ENCODE data around the gene ZCCHC17. TPM values are rescaled to one million over a fixed set of nuclear protein-coding genes. Genes with fewer than 3 reads are reported as not detected.
A peak's percentile ranks its signal among the peaks of the same experiment; 100 is the strongest.
"Not testable (repeated sequence)": the region's sequence is repeated elsewhere in the genome, so short reads cannot be mapped to it uniquely, and the experiment has no call there.

The ZCCHC17 gene
- total RNA-seq, 2 experiments from 2014 or later = 20.8 to 21.2 TPM

DNA sequence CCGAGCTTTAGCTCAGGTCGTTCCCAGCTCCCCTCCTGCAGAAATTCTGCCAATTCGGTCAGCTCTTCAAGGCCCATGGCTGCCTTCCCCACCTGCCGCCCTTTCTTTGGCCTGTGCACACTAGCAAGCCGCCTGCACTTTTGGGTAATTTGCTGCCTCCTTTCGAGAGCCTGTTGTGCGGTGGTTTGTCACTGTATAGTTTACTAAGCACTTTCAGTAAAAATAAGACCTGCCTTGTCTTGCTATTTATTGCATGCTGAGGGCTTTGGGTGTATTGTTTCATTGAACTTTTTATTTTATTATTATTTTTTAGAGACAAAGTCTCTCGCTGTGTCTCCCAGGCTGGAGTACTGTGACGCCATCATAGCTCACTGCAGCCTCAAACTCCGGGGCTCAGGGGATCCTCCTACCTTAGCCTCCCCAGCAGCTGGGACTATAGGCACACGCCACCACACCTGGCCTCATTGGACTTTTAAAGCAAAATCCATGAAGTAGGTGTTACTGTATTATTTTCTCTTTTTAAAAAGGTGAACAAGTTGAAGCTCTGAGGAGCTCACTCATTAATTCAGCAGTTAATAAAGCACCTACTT is 77.2 kb downstream of the ZCCHC17 start:
- no peaks in the 10 kb centered on the region for H3K27me3 Mint-ChIP-seq (ENCODE audit: low read depth)
- peaks cover 7% of the 10 kb centered on the region for H3K4me1 Mint-ChIP-seq (ENCODE audit: low read depth)
- CTCF ChIA-PET = interaction anchor here (0.8 to 1.5 kb wide), 3 partner anchors 20 to 175 kb away, joined by 4 to 16 read pairs (median 5); no protein-coding TSS in a partner anchor
- intact Hi-C loops (cut with micrococcal nuclease) = no loop called here
- H3K4me3 Mint-ChIP-seq = peak overlapping the region; percentile 56
- H3K36me3 Mint-ChIP-seq (ENCODE audit: low read depth) = no peaks in the 10 kb centered on the region
- no peak overlapping the region for H3K27ac Mint-ChIP-seq
- no peaks in the 10 kb centered on the region for H3K9me3 Mint-ChIP-seq
- peak; percentile 23 for DNase-seq

DNA sequence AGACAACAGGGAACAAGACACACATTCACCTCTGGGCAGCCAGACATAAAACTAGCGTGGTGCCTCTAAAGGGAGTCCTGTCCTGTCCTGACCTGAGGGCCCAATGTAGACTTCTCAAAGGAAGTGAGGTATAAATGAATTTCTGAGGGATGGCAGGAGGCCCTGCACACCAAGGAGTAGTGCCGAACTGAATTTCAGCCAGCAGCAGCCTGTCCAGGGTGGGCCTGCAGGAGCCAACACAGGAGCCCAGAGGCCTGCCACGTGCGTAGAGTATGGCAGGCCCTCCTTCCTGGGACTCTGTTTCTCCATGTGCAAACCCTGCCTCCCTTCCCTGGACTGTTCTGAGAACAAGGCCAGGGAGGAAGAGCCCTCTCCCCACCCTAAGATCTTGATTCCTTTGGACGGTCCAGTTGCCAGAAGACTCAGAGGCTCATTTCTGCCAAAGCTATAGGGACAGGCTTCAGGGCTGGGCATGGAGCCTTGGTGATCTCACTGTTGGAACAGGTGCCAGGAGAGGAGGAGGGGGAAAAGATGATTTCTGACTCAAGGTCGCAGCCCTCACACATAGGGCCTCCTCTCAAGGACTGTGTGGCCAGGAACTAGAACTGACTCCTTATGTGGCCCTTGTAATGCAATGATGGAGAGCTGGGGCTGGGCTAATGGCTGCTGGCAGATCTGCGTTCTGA is 77.8 kb downstream of the ZCCHC17 start:
- peaks cover 7% of the 10 kb centered on the region for H3K4me1 Mint-ChIP-seq (ENCODE audit: low read depth)
- no peaks in the 10 kb centered on the region for H3K9me3 Mint-ChIP-seq
- no peak for DNase-seq
- peaks cover 3% of the 10 kb centered on the region for H3K27me3 Mint-ChIP-seq (ENCODE audit: low read depth)
- no peak overlapping the region for H3K27ac Mint-ChIP-seq
- no peaks in the 10 kb centered on the region for H3K36me3 Mint-ChIP-seq (ENCODE audit: low read depth)
- H3K4me3 Mint-ChIP-seq = no peak overlapping the region
- intact Hi-C loops (cut with micrococcal nuclease) = no loop called here
- CTCF ChIA-PET = interaction anchor here (1.3 kb wide), 1 partner anchor 47 kb away, joined by 3 read pairs; no protein-coding TSS in a partner anchor

DNA sequence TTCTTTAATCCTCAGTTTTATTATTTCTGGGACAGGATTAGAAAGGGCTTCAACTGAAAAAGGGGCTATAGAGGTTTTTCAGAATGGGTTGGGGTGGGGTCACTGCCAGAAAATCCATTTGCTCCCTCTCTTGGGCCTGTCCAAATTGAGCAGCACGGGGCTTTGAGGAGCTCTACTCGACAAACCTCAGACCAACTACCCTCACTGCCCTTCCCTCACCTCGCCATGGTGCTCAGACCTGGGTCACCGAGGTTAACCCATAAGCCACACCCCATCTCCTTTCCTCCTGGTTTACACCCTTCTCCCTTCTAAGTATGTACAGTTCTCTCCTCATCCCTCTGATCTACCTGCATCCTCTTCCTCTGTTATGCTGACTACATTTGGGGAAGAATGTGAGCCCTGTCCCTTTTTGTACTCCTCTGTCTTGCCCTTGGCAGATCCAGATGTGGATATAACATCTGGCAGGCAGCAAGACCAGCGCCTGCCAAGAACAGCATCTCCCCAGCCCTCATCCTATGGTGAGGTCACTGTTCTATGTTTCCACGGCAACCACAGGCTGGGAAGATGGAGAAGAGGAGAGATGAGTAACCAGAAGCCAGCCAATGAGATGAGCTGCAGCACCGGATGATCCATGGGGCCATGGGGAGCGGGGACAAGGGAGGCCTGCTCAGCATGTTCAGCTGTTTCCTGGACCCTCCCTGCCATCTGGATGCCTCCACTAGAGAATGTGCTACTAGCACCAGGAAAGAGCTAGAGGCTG is 79.7 kb downstream of the ZCCHC17 start:
- H3K27ac Mint-ChIP-seq = no peak overlapping the region
- intact Hi-C loops (cut with micrococcal nuclease) = no loop called here
- DNase-seq = no peak
- CTCF ChIA-PET = interaction anchor here (0.6 kb wide), 1 partner anchor 18 kb away, joined by 3 read pairs; no protein-coding TSS in a partner anchor
- no peak overlapping the region for H3K4me3 Mint-ChIP-seq
- peaks cover 3% of the 10 kb centered on the region for H3K27me3 Mint-ChIP-seq (ENCODE audit: low read depth)
- H3K9me3 Mint-ChIP-seq = no peaks in the 10 kb centered on the region
- no peaks in the 10 kb centered on the region for H3K36me3 Mint-ChIP-seq (ENCODE audit: low read depth)
- peaks cover 7% of the 10 kb centered on the region for H3K4me1 Mint-ChIP-seq (ENCODE audit: low read depth)

DNA sequence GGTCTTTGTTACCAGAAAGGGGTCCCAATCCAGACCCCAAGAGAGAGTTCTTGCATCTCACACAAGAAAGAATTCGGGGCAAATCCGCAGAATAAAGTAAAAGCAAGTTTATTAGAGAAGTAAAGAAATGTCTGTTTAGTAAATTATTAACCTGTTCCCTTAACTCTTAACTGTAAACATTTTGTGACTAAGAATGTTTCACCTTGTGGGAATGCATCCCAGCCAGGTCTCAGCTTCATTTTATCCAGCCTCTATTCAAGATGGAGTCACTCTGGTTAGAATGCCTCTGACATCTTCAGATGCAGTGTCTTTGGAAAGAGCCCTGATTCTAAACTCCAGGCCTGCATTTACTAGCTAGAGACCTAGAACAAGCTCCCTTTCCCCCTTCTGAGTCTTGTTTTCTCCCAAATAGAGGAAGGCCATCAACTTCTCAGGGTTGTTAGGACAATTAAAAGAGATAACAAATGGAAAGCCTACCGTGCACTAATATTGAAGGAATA is 80.6 kb downstream of the ZCCHC17 start:
- no peak overlapping the region for H3K27ac Mint-ChIP-seq
- CTCF ChIA-PET = no interaction called here
- H3K9me3 Mint-ChIP-seq = no peaks in the 10 kb centered on the region
- intact Hi-C loops (cut with micrococcal nuclease) = no loop called here
- DNase-seq = no peak
- H3K4me1 Mint-ChIP-seq (ENCODE audit: low read depth) = peaks cover 7% of the 10 kb centered on the region
- no peak overlapping the region for H3K4me3 Mint-ChIP-seq
- peaks cover 7% of the 10 kb centered on the region for H3K27me3 Mint-ChIP-seq (ENCODE audit: low read depth)
- no peaks in the 10 kb centered on the region for H3K36me3 Mint-ChIP-seq (ENCODE audit: low read depth)

DNA sequence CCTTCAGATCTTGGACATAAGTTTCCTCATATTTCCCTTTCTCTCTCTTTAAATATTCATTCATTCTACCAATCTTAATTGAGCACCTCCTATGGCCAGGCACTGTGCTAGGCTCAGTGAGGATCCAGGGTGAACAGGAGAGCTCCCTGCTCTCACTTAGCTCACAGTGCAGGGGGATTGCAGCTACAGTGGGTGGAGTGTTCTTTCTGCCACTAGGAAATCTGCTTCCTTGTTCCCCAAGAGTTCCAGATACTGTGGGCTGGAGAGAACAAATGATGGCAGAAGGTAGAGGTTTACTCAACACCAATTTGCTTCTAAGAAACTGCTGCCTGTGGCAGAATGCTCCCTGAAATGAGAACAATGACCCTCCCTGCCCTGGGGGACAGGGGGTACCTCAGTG is 81.2 kb downstream of the ZCCHC17 start:
- Mint-ChIP-seq H3K27ac (no peak overlapping the region), H3K36me3 (ENCODE audit: low read depth) (no peaks in the 10 kb centered on the region), H3K4me3 (no peak overlapping the region), H3K4me1 (ENCODE audit: low read depth) (peaks cover 7% of the 10 kb centered on the region), H3K27me3 (ENCODE audit: low read depth) (peaks cover 7% of the 10 kb centered on the region), H3K9me3 (no peaks in the 10 kb centered on the region)
- DNase-seq = no peak
- CTCF ChIA-PET = no interaction called here
- intact Hi-C loops (cut with micrococcal nuclease) = no loop called here

DNA sequence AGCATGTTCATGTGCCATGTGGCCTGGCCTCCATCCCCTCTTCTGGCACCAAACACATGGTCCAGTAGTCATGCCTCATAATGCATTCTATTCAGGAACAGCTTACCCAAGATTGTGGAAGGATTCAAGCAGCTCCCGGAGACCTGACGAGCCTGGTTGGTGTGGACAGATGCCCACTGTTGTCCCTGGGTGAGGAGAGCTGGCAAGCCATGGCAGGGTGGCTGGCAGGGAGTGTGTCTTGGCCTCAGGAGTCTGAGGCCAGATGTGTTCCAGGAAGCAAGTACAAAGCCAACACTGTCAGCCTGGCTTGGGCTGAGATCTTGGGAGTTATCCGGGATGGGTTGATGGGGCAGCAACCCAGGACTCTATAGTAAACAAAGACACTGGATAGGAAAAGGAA is 83.3 kb downstream of the ZCCHC17 start:
- Mint-ChIP-seq H3K27me3 (ENCODE audit: low read depth) (peaks cover 15% of the 10 kb centered on the region), H3K4me3 (no peak overlapping the region), H3K36me3 (ENCODE audit: low read depth) (no peaks in the 10 kb centered on the region), H3K27ac (no peak overlapping the region), H3K4me1 (ENCODE audit: low read depth) (no peaks in the 10 kb centered on the region), H3K9me3 (no peaks in the 10 kb centered on the region)
- CTCF ChIA-PET = interaction anchor here (0.5 kb wide), 1 partner anchor 42 kb away, joined by 3 read pairs; no protein-coding TSS in a partner anchor
- intact Hi-C loops (cut with micrococcal nuclease) = no loop called here
- no peak for DNase-seq

DNA sequence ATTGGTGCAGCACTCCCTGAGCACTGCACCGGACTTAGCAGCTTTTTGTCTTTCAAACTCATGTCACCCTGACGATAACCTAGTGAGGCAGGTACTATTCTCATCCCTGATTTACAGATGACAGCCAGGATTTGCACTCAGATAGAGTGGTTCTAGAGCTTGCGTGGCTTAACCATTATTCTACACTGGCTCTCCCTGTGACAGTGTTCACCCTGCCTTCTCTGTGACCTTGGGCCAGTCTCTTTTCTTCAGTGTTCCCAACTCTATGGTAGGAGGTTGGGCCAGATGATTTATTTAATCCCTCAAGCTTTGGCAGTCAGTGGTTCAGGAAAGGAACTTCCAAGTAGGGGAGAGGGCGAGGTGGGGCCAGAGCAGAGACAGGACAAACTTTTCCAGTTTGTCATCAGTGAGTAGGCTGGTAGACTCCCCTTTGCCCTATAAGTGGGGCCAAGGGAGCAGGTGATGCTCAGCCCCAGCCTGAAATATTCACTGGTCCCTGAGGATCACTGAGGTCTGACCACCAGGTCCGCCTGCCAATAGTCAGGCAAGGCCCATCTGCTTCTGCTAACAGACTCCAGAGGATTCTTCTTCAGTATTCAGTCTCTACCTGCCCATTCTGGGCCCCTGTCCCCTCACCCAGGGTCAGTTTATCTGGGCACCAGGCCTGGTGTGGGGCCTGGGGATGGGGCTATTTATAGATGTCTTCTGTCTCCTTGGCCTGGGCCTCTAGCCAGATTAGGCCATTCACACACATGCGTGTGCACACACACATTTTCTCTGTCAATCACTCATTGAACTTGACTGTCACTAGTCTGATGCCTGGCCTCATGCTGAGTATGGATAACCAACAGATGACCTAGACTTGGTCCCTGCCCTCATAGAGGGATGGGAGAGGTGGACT is 84.8 kb downstream of the ZCCHC17 start:
- DNase-seq = no peak
- Mint-ChIP-seq H3K4me1 (ENCODE audit: low read depth) (no peaks in the 10 kb centered on the region), H3K36me3 (ENCODE audit: low read depth) (no peaks in the 10 kb centered on the region), H3K27me3 (ENCODE audit: low read depth) (peaks cover 15% of the 10 kb centered on the region), H3K9me3 (no peaks in the 10 kb centered on the region), H3K4me3 (no peak overlapping the region), H3K27ac (no peak overlapping the region)
- CTCF ChIA-PET = no interaction called here
- intact Hi-C loops (cut with micrococcal nuclease) = no loop called here

DNA sequence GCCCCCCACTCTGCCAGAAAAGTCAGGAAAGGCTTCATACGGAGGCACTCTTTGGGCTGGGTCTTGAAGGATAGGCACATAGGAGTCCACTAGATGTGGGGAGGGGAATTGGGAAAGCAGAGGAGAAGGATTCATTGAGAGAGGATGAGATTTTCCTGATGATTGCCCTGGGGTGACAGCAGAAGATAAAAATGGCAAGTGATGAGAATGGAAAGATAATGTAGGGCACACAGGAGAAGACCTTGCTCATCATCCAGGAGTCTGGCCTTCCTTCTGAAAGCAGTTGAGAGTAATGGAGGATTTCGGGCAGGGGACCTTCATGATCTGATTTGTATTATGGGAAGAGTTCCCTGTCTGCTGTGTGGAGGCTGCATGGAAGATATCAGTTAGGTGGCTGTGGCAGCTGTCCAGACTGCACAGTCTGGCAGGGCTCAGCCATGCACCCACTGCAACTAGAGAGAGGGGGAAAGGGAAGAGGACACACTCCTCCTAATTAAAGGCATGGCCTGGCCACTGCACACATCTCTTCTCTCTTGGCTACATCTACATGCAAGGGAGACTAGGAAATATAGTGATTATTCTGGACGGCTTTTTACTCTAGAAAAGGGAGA is 85.7 kb downstream of the ZCCHC17 start:
- DNase-seq = no peak
- CTCF ChIA-PET = interaction anchor here (1.0 kb wide), 1 partner anchor 14 kb away, joined by 3 read pairs; no protein-coding TSS in a partner anchor
- Mint-ChIP-seq H3K4me1 (ENCODE audit: low read depth) (no peaks in the 10 kb centered on the region), H3K36me3 (ENCODE audit: low read depth) (no peaks in the 10 kb centered on the region), H3K27me3 (ENCODE audit: low read depth) (peaks cover 15% of the 10 kb centered on the region), H3K27ac (no peak overlapping the region), H3K9me3 (no peaks in the 10 kb centered on the region), H3K4me3 (no peak overlapping the region)
- intact Hi-C loops (cut with micrococcal nuclease) = no loop called here

DNA sequence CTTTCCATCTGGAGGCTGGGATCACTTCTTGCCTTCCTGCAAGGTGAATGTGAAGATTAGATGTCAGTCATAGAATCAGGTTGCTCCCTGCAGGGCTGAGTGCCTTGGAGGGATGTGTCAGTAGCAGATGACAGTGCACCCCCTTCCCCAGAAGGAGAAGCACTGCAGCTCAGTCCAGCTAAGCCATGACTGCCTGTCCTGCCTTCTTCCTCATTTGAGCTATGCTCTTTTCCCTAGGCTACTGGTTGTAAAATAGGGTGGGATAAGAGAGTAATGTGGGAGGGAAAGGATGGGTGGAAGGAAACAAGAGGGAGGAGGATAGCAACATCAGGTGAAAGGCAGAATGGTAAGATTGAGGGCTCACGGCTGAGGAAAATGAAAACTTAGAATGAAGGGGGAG is 87.1 kb downstream of the ZCCHC17 start:
- no peak for DNase-seq
- intact Hi-C loops (cut with micrococcal nuclease) = no loop called here
- no peaks in the 10 kb centered on the region for H3K4me1 Mint-ChIP-seq (ENCODE audit: low read depth)
- no peak overlapping the region for H3K27ac Mint-ChIP-seq
- no peaks in the 10 kb centered on the region for H3K36me3 Mint-ChIP-seq (ENCODE audit: low read depth)
- H3K9me3 Mint-ChIP-seq = no peaks in the 10 kb centered on the region
- no peak overlapping the region for H3K4me3 Mint-ChIP-seq
- CTCF ChIA-PET = interaction anchor here (0.6 to 2.6 kb wide), 3 partner anchors 9 to 105 kb away, joined by 3 to 12 read pairs (median 4); no protein-coding TSS in a partner anchor
- H3K27me3 Mint-ChIP-seq (ENCODE audit: low read depth) = peaks cover 15% of the 10 kb centered on the region

DNA sequence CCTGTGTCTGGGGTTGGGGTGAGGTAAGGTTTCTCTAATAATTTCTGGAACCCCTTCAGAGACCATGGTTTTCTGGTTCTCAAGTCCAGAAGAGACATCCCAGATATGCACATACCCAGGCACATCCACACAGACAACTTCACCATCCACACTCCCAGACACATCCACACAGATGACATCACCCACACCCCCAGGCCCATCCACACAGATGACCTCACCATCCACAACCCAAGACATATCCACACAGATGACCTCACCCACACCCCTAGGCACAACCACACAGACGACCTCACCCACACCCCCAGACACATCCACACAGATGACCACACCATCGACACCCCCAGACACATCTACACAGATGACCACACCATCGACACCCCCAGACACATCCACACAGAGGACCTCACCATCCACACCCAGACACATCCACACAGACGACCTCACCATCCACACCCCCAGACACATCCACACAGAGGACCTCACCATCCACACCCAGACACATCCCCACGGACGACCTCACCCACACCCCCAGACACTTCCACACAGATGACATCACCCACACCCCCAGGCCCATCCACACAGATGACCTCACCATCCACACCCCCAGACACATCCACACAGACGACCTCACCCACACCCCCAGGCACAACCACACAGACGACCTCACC is 89.9 kb downstream of the ZCCHC17 start:
- H3K27ac Mint-ChIP-seq; DNase-seq; H3K36me3 Mint-ChIP-seq (ENCODE audit: low read depth); intact Hi-C loops (cut with micrococcal nuclease); H3K9me3 Mint-ChIP-seq; CTCF ChIA-PET; H3K4me3 Mint-ChIP-seq; H3K4me1 Mint-ChIP-seq (ENCODE audit: low read depth): not testable (repeated sequence)
- H3K27me3 Mint-ChIP-seq (ENCODE audit: low read depth) = peaks cover 12% of the 10 kb centered on the region

DNA sequence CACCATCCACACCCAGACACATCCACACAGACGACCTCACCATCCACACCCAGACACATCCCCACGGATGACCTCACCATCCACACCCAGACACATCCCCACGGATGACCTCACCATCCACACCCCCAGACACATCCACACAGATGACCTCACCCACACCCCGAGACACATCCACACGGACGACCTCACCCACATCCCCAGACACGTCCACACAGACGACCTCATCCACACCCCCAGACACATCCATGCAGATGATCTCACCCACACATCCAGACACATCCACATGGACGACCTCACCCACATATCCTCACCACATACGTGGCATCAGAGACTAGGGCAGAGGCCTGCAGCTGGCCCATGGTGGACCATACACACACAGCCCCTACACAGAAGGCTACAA is 90.8 kb downstream of the ZCCHC17 start:
- H3K4me3 Mint-ChIP-seq = no peak overlapping the region
- DNase-seq = no peak
- H3K4me1 Mint-ChIP-seq (ENCODE audit: low read depth) = no peaks in the 10 kb centered on the region
- peaks cover 8% of the 10 kb centered on the region for H3K27me3 Mint-ChIP-seq (ENCODE audit: low read depth)
- CTCF ChIA-PET = no interaction called here
- no peaks in the 10 kb centered on the region for H3K9me3 Mint-ChIP-seq
- H3K27ac Mint-ChIP-seq = no peak overlapping the region
- H3K36me3 Mint-ChIP-seq (ENCODE audit: low read depth) = no peaks in the 10 kb centered on the region
- intact Hi-C loops (cut with micrococcal nuclease) = no loop called here
